PFSK-1 (cell line): ENCODE data around the gene HGFAC.

Source experiments
- FOXP2 ChIP-seq: optimal IDR thresholded peaks from 2 replicates; pipeline ENCODE3; 2011; ENCODE audit warnings: borderline replicate concordance, control low read depth, inconsistent platforms; ENCODE audit not compliant: insufficient read depth; ENCODE audit errors: extremely low read length, extremely low read depth
- POLR2AphosphoS5 ChIP-seq: IDR thresholded peaks from 2 replicates; pipeline ENCODE4 v1.6.1; 2012; ENCODE audit warnings: low read depth, mild to moderate bottlenecking, control low read depth, low read length, moderate library complexity
- REST ChIP-seq, 2 experiments: IDR thresholded peaks; 2 replicates each; pipeline versions ENCODE4 v1.6.1 to v1.8.0; 2011 to 2012; ENCODE audit warnings: low read depth in 2 of 2, low read length in 2 of 2, control low read depth in 1 of 2, inconsistent platforms in 1 of 2, mild to moderate bottlenecking in 1 of 2, moderate library complexity in 1 of 2; ENCODE audit not compliant: insufficient read depth in 1 of 2
- SIN3A ChIP-seq: IDR thresholded peaks from 2 replicates; pipeline ENCODE4 v1.6.1; 2012; ENCODE audit warnings: mild to moderate bottlenecking, low read length, moderate library complexity, borderline replicate concordance; ENCODE audit not compliant: insufficient read depth
- TAF1 ChIP-seq: IDR thresholded peaks from 2 replicates; pipeline ENCODE4 v1.6.1; 2012; ENCODE audit warnings: low read length, control low read depth, borderline replicate concordance; ENCODE audit not compliant: insufficient read depth

The HGFAC gene

GRCh38 chr4:3407930-3408792 lies 33.6 kb upstream of the HGFAC start:
- TF ChIP-seq SIN3A (no peak), REST (IDR thresholded peaks at IDR 0.05; ENCODE audit: insufficient read depth in 1 of 2, low read depth in 2 of 2, low read length in 2 of 2) (no peak), POLR2AphosphoS5 (no peak), FOXP2 (no peak), TAF1 (no peak)

- TF ChIP-seq TAF1: no peak
- TF ChIP-seq FOXP2: no peak
- TF ChIP-seq POLR2AphosphoS5: no peak
- no peak for TF ChIP-seq REST (IDR thresholded peaks at IDR 0.05; ENCODE audit: insufficient read depth in 1 of 2, low read depth in 2 of 2, low read length in 2 of 2)
- TF ChIP-seq SIN3A: no peak
Observed at GRCh38 chr4:3408793-3409330, 32.9 kb upstream of the HGFAC start.

GRCh38 chr4:3409571-3410091 lies 32.1 kb upstream of the HGFAC start:
- TF ChIP-seq SIN3A (no peak), POLR2AphosphoS5 (no peak), REST (IDR thresholded peaks at IDR 0.05; ENCODE audit: insufficient read depth in 1 of 2, low read depth in 2 of 2, low read length in 2 of 2) (no peak), TAF1 (no peak), FOXP2 (no peak)

- TF ChIP-seq SIN3A (no peak), POLR2AphosphoS5 (no peak), FOXP2 (no peak), TAF1 (no peak), REST (IDR thresholded peaks at IDR 0.05; ENCODE audit: insufficient read depth in 1 of 2, low read depth in 2 of 2, low read length in 2 of 2) (no peak)
Observed at GRCh38 chr4:3410401-3411135, 31.2 kb upstream of the HGFAC start.
